Activated T-helper 1 cell treated with Interleukin-2 at 50 U/mL for 16 hours (primary cell): ENCODE results near the gene TBXAS1.

Source experiments
- DNase-seq: peaks from one replicate; pipeline ENCODE4 v3.0.0-alpha.2; 2020; ENCODE audit warnings: low read depth

TBXAS1 gene

GRCh38 chr7:140025241-140025640 is 196.2 kb downstream of the TBXAS1 start:
- no peak for DNase-seq

DNA sequence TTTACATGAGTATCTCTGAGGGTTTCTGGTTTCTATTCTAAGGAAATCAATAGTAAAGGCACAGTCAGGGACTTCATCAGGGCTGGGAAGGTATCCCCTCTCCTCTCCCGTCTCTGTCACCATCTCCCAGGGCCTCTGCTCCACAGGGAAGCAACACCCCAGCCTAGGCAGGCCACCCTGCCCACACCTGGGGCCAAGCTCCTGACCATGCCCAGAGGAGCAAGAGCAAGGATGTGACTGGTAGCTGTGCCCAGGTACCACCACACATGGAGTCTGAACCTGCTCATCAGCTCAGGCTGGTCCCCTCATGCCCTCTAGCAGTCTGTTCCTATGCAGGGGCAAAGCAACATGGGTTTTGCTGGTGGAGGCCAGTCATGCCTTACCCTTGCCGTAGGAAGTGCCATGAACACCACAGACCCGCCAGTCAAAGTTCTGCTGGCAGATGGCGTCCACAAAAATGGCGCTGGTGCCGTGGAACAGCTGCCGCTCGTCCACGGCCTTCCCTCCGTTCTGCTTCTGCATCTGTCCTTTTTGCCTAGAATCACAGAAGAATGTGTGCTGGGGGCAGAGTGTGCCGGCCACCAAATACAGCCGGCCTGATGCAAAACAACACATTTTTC is 196.9 kb downstream of the TBXAS1 start:
- DNase-seq = no peak

- no peak for DNase-seq
Measured at GRCh38 chr7:140026935-140027334, 197.9 kb downstream of the TBXAS1 start.

- no peak for DNase-seq
Measured at GRCh38 chr7:140027858-140028257, 198.8 kb downstream of the TBXAS1 start.

DNA sequence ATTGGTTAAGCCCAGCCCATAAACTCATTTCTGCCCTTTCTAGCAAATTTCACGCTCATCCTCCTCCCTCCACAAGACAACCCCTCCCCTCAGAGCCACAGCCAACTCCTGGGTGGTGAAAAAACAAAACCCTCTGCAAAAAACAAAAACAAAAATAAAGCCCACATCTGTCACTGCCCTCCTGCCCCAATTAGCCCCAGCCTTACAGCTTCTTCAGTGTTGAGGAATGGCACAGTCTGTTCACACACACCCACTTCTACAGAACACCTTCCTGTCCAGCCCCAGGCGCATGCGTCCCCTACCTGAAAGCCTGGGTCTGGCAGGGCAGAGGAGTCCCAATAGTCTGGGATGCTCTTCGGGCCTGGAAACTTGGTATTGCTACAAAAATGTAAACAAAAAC is 199.2 kb downstream of the TBXAS1 start:
- no peak for DNase-seq

DNA sequence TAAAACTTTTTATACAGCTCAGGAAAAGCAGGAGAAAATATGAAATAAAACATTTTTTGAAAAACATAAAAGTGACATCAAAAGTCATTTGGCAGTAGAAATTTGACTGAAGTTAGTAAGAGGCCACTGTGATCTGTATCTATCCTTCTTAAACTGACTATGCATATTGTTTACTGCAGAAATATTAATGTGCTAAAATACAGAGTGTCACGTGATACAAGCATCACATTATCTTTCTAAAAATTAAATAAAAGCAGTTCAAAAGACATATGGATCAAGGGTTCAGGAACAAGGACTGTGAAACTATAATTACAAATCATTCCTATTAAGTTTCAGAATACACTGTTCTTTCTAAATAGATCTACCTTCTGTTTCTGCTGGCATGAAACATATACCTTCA is 200.0 kb downstream of the TBXAS1 start:
- no peak for DNase-seq

GRCh38 chr7:140031364-140031763 is 202.3 kb downstream of the TBXAS1 start:
- DNase-seq = no peak

GRCh38 chr7:140033036-140033435 is 204.0 kb downstream of the TBXAS1 start:
- no peak for DNase-seq

GRCh38 chr7:140033779-140034363 is 204.8 kb downstream of the TBXAS1 start:
- no peak for DNase-seq

GRCh38 chr7:140034421-140034820 is 205.4 kb downstream of the TBXAS1 start:
- no peak for DNase-seq

DNA sequence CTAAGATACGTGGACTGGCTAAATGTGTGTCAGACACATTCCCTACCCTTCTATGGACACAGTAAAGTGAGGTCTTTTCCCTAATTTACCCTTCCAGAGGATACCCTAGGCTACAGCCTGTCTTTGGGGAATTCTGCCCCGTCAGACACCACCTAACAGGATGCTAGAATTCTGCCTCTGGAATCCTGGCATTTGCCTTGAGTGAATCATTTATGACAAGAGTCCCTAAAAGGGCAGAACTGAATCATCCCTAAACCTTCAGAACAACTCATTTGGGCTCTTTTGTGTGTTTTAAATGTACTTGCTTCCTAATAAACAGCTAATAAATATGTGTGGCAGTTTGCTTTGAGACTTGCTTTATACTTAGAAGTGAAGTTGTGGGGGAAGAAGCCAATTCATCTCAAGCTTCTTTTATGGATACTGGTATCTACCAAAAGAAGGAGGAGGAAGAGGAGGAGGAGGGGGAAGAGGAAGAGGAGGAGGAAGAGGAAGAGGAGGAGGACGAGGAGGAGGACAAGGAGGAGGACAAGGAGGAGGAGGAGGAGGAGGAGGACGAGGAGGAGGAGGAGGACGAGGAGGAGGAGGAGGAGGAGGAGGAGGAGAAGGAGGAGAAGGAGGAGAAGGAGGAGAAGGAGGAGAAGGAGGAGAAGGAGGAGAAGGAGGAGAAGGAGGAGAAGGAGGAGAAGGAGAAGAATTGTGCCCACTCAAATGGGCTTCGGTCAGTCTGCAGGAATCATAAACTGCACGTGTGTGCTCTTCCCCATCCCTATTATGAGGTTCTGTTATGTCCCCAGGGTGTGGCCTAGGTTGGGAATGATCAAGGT is 206.5 kb downstream of the TBXAS1 start:
- DNase-seq = no peak

- no peak for DNase-seq
Measured at GRCh38 chr7:140036224-140036962, 207.3 kb downstream of the TBXAS1 start.

DNA sequence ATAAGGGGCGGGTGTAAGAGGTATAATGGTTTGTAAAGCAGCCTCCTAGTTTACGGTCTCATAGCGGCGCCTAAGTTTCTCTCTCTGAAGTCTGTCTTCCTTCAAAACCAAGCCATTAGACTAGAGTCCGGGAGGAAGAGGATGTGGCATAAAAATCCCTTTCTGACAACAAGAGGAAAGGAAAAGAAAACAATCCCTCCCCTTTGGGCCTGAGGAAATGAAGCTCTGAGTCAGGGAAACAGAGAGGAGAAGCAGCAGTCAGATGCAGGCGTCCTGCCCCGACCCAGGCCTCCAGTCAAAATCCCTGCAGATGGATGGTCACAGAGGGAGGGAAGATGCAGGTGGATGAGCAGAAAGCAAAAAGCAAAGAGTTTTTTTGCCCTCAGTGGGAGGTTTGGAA is 210.0 kb downstream of the TBXAS1 start:
- DNase-seq = no peak

GRCh38 chr7:140039896-140040295 is 210.8 kb downstream of the TBXAS1 start:
- DNase-seq = no peak

DNA sequence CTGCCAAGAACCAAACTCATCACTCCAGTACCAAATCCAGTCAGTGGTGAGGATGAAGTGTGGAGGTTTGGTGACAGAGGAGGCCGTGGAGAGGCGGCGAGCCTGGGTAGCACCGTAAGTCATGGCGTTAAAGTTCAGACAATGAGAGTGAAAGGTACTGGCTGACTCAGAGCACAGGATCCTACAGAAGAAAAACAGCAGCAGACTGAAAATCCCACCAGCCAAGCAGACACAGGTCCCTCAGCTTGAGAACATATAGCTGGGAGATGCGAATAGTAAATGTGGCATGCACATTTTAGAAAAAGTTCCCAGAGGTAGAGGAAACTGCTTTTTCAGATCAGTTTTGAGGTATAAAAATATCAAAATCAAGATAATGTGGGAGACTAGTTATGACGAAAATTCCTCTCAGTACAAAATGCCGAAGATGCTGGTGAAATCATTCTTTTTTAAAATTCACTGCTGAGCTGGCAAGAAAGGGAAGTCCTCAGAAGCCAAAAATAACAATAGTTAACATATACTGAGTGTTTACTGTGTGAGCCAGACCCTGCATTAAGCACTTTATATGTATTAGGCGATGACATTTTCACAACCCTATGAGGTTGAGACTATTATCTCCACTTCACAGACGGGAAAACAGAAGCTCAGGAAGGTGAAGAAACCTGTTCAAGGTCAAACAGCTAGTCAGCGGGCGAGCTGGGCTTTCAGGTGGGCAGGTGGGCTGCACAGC is 212.8 kb downstream of the TBXAS1 start:
- no peak for DNase-seq

DNA sequence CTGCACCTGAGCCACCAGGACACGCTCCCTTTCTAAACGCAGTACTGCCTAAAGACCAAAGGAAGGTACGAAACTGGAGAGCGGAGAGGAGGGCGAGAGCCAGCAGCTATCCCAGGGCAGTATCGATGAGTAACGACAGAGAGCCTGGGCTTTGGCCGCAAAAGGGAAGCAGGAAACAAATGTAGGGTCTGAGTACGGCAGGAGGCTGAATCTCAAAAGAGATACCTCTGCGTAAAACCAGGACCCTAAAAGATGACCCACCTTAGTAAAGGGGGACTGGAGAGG is 213.3 kb downstream of the TBXAS1 start:
- no peak for DNase-seq

- no peak for DNase-seq
Measured at GRCh38 chr7:140044251-140044650, 215.2 kb downstream of the TBXAS1 start.

DNA sequence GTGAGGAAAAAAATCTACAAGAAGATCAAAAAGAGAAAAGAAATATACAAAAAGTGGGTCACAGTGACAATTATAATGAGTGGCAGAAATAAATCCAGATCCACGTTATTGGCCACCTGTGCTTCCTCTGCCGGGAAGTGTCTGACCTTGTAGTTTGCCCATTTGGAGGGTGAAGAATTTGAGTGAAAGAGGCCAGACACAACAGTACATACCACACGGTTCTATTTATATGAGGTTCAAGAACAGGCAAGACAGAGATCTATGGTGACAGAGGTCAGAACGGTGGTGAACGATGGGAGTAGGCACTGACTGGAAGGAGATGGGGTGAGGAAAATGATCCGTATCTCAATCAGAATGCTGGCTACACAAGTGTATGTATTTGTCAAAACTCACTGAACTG is 216.6 kb downstream of the TBXAS1 start:
- no peak for DNase-seq

DNA sequence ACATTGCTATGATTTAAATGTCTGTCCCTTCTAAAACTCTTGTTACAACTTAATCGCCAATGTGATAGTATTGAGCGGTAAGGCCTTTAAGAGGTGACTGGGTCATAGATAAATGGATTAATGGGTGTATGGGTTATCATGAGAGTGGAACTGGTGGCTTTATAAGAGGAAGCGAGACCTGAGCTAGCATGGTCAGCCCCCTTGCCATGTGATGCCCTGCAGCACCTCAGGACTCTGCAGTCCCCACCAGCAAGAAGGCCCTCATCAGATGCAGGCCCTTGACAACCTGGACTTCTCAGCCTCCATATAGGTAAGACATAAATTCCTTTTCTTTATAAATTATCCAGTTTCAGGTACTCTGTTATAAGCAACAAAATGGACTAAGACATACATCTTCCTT is 218.1 kb downstream of the TBXAS1 start:
- no peak for DNase-seq

- no peak for DNase-seq
Measured at GRCh38 chr7:140048138-140048537, 219.1 kb downstream of the TBXAS1 start.

DNA sequence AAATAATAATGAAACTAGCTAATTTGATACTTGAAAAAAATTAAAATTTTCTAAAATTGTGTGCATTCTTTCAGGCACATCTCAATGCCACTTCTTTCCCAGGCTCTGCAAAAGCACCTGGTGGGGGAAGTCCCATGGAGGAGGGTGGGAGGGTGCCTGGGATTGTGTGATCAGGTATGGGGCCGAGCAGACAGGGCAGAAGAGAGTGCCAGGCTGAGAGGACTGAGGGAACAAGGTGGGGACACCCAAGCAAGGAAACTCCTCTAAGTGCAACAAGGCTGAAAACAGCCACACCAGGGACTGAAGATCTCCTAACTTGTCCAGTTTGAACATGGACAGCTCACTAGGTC is 219.9 kb downstream of the TBXAS1 start:
- no peak for DNase-seq

- no peak for DNase-seq
Measured at GRCh38 chr7:140049339-140050024, 220.4 kb downstream of the TBXAS1 start.
